Measurements from ENCODE around the gene FRYL.
"Not testable (repeated sequence)": the region's sequence is repeated elsewhere in the genome, so short reads cannot be mapped to it uniquely, and the experiment has no call there.

The FRYL gene

GRCh38 chr4:48653217-48654014, 126.7 kb downstream of the FRYL start:
- peak; percentile 51 to 63 for DNase-seq

- no peak for DNase-seq
Measured at GRCh38 chr4:48651914-48652313, 128.2 kb downstream of the FRYL start.

GRCh38 chr4:48649505-48649904, 130.6 kb downstream of the FRYL start:
- no peak for DNase-seq

- DNase-seq: no peak
Measured at GRCh38 chr4:48645225-48645794, 134.8 kb downstream of the FRYL start.

GRCh38 chr4:48642421-48643374, 137.4 kb downstream of the FRYL start:
- no peak for DNase-seq

- no peak for DNase-seq
Measured at GRCh38 chr4:48641401-48641800, 138.7 kb downstream of the FRYL start.

GRCh38 chr4:48640699-48641098, 139.4 kb downstream of the FRYL start:
- no peak for DNase-seq

- no peak for DNase-seq
Measured at GRCh38 chr4:48640225-48640624, 139.9 kb downstream of the FRYL start.

GRCh38 chr4:48639807-48640206, 140.3 kb downstream of the FRYL start:
- no peak for DNase-seq

- not testable (repeated sequence) for DNase-seq
Measured at GRCh38 chr4:48638586-48638985, 141.5 kb downstream of the FRYL start.

- no peak for DNase-seq
Measured at GRCh38 chr4:48636911-48637310, 143.2 kb downstream of the FRYL start.

GRCh38 chr4:48635980-48636379, 144.1 kb downstream of the FRYL start:
- DNase-seq: no peak

- DNase-seq: peak; percentile 11 to 22
Measured at GRCh38 chr4:48635310-48635709, 144.8 kb downstream of the FRYL start.

GRCh38 chr4:48634688-48635308, 145.3 kb downstream of the FRYL start:
- DNase-seq: no peak

GRCh38 chr4:48633657-48634056, 146.4 kb downstream of the FRYL start:
- no peak for DNase-seq

- no peak for DNase-seq
Measured at GRCh38 chr4:48629458-48629857, 150.6 kb downstream of the FRYL start.

- DNase-seq: no peak
Measured at GRCh38 chr4:48623182-48623780, 156.8 kb downstream of the FRYL start.

- no peak for DNase-seq
Measured at GRCh38 chr4:48620831-48621230, 159.2 kb downstream of the FRYL start.

GRCh38 chr4:48620093-48620492, 160.0 kb downstream of the FRYL start:
- DNase-seq: no peak

- DNase-seq: no peak
Measured at GRCh38 chr4:48604527-48604926, 175.6 kb downstream of the FRYL start.

- no peak for DNase-seq
Measured at GRCh38 chr4:48604041-48604440, 176.0 kb downstream of the FRYL start.

- DNase-seq: no peak
Measured at GRCh38 chr4:48603366-48604003, 176.6 kb downstream of the FRYL start.

Data from stimulated activated CD4-positive, alpha-beta T cell treated with anti-CD3 and anti-CD28 coated beads, Interleukin-2, amount 100 ng/mL, for 24 hours (primary cell).